Stimulated activated CD4-positive, alpha-beta T cell treated with anti-CD3 and anti-CD28 coated beads, TNF-alpha, amount 100 ng/mL, for 1 hour (primary cell): ENCODE measurements around the gene ITGA7.
A peak's percentile ranks its signal among the peaks of the same experiment; 100 is the strongest.

Experiments
- DNase-seq, 3 donors: peaks; one replicate each; pipeline ENCODE4 v3.0.0-alpha.2; 2020; ENCODE audit warnings: low read depth in 3 of 3, low spot score in 1 of 3

Gene ITGA7

GRCh38 chr12:55720071-55720564 lies 12.4 kb upstream of the ITGA7 start, which contains the start of gene RDH5:
Gene RDH5, plus strand, starts transcription at chr12:55720393. Its CDS starts 792 bp downstream, at chr12:55721185.
- DNase-seq = no peak

- no peak for DNase-seq
Measured at GRCh38 chr12:55719371-55719770, 11.7 kb upstream of the ITGA7 start.

GRCh38 chr12:55718624-55719275 lies 11.0 kb upstream of the ITGA7 start:
- DNase-seq = no peak

DNA sequence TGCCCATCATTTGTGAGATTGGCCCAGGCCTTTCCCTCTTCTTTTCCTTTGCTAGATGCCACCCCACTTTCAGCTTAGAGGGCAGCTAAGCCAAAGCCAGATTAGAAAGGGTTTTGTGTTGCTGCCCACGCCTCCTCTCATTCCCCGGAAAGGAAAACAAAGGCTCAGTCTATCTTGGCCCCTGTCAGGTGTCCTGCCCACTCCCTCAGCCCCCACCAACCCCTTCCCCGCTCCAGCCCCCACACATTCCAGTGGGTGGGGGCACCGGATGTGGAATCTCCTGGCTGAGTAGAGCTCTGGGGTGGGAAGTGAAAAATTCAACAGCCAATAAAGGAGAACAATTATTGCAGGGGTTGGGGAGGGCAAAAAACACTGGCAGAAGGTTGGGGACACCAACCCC lies 10.3 kb upstream of the ITGA7 start:
- DNase-seq = no peak

DNA sequence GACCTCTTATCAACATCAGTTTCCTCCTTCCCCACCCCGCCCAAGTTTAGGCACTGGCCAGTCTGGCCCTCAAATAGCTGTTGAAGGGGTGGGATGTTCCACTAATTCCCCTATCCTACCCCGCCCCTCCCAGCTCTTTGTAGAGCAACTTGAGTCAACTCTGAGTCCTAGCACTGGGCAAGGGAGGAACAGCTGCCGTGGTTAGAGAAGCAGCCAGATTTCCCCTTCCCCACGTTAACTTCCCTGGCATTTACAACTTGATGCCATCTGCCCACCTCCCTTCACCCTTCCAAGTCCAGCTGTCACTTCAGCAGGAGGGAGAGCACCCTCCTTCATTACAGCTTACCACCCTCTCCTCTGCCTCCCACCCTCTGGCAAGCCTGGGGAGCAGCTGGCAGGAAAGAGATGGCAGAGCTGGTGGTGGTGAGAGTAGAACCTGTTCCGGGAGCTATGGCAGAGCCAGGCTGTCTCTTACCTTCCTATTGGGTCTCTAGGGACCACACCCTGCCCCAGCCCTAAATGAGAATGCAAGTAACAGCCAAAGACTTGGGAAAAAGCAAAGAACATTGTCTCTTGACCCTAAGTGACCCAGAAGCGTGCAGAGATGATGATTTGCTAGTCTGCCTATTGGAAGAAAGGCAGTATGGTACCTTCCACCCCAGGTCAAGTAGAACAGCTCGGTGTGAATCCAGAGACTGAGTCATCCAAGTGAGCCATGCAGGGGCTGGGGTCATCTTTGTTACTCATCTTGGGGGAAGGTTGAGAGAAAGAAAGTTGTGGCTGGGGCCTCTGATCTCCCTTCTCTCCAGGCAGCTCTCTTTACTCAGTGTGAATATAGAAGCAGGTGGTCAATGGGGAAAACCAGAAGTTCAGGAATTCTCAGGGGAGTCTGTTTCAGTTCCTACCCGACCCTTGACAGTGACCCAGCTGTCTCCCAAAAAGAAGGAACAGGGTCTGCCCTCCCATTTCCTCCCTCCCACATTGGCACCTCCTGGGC lies 9.6 kb upstream of the ITGA7 start:
- DNase-seq = no peak

DNA sequence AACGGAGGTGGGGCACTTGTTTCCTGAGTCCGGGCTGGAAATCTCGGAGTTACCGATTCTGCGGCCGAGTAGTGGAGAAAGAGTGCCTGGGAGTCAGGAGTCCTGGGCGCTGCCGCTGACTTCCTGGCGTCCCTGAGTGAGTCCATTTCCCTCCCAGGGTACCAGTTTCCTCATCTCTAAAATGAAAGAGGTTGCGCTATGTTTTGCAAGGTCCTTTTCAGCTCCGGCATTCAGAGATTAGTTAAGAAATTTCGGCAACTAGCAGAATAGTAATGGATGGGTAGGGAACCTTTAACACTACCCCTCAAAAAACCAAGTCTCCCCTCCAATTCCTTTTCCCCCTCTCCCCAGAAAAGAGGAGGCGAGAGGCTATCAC lies 8.9 kb upstream of the ITGA7 start:
- DNase-seq = no peak

- DNase-seq = peak; percentile 77 to 92 (median 77)
Measured at GRCh38 chr12:55715833-55716581, 8.3 kb upstream of the ITGA7 start, which contains the start of gene BLOC1S1. Gene BLOC1S1, plus strand, starts transcription at chr12:55716046. Its CDS starts 6 bp downstream, at chr12:55716052.

DNA sequence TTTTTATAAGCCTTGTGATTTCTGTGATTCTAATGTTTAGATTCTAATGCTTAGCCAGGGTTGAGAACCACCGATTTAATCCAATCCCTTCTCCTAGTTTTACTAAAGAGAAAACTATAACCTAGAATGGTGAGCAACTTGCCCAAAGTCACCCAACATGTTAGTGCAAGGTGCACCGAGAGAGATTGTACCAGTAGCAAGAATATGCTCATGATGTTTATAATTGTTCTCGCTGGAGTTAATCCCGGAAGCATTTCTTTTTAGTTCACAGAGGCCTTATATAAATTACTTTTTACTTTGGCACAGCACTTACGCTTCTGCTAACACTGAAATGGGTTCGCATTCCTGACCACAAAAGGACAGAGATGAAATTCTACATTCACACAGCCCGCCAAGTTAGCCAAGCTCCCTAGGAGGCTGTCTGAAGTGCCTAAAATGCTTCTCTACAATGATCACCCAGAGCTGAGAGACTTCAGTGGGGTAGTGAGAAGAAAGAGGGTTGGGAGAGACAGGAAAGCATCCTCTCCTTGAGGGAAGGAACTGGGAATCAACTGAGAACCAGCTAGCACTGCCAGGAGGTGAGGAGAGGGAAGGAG lies 7.6 kb upstream of the ITGA7 start:
- no peak for DNase-seq

GRCh38 chr12:55713721-55714120 lies 6.0 kb upstream of the ITGA7 start:
- DNase-seq = no peak

- no peak for DNase-seq
Measured at GRCh38 chr12:55712700-55713415, 5.2 kb upstream of the ITGA7 start.

DNA sequence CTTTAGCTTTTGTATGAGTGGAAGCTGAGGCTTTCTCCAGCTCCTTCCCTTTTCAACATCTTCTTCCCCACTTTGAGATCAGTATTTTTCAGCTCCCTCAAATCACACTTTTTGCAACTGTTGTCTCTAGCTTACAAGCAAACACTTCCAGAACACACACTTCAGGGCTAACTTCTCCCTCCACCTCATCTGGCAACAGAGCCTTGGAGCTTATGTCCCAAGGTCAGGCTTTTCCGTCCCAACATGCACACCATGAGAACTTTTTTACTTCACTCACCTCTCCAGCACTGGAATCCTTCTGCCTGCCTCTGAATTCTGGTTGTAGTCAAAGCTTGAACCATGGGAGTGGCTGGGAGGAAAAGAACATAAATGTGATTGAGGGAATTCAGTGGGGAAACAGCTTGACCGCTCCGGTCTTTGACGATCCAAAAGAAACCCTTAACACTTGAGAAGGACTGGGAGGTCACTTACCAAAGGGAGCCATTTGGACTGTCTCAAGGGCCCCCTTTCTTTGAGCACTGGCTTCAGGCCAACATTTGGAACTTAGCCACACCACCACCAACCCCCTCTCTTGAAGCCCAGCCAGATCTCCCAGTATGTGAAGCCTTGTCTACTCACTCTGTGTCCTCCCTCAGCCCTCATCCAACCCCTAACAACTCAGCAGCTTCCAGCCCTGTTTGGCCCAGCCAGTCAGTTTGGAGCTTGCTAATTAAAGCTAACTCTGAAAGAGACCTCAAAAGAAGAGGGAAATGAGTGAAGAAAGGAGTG lies 4.3 kb upstream of the ITGA7 start:
- no peak for DNase-seq

- DNase-seq = no peak
Measured at GRCh38 chr12:55708695-55709233, 1.1 kb upstream of the ITGA7 start.

DNA sequence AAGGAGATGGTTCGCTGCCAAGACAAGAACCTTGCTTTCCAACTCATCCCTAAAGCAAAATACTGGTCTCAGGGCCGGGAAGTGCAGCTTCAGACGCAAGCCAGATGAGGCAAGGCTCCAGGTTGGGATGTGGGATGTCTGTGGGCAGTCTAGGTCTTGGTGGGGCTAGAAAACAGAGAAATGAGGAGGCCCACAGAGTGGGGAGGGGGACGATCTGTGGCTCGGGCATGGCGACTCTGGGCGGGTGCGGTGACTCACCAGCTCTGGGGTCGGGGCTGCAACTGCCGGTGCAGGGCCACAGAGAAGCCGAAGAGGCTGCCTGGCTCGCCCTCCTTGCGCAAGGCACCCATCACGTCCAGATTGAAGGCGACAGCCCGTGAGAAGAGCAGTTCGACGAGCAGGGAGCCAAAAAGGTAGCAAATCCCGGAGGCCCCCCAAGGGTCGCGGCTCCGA lies 459 bp downstream of the ITGA7 start:
- DNase-seq = no peak

DNA sequence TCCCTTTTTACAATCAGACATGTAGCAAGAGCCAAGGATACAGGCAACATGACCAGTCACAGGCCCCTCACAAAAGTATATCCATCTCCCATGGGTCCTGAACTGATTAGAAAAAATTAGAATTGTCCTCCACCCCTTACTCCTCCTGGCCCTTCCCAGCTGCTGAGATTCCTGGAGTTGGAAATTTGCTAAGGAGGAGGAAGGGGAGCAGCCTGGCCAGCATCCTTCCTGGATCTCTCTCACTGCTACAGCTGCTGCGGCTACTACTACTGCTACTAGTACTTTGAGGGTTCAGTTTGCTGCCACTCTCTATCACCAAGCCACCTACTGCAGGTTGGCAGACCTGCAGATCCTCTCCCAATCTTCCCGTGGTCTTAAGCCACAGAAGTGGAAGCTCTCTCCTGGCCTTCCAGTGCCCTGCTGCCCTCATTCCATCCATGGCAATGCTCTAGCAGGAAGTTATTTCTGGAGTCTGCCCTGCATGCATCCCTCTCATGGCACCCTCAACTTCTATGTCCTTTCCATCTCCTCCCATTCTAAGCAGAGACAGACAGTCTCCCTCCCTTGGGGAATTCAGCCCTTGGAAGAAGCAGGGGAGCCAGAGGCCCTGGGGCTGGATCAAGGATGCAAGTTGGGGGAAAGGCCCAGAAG lies 1.0 kb downstream of the ITGA7 start:
- DNase-seq = no peak

GRCh38 chr12:55705782-55706402 lies 1.8 kb downstream of the ITGA7 start:
- no peak for DNase-seq

DNA sequence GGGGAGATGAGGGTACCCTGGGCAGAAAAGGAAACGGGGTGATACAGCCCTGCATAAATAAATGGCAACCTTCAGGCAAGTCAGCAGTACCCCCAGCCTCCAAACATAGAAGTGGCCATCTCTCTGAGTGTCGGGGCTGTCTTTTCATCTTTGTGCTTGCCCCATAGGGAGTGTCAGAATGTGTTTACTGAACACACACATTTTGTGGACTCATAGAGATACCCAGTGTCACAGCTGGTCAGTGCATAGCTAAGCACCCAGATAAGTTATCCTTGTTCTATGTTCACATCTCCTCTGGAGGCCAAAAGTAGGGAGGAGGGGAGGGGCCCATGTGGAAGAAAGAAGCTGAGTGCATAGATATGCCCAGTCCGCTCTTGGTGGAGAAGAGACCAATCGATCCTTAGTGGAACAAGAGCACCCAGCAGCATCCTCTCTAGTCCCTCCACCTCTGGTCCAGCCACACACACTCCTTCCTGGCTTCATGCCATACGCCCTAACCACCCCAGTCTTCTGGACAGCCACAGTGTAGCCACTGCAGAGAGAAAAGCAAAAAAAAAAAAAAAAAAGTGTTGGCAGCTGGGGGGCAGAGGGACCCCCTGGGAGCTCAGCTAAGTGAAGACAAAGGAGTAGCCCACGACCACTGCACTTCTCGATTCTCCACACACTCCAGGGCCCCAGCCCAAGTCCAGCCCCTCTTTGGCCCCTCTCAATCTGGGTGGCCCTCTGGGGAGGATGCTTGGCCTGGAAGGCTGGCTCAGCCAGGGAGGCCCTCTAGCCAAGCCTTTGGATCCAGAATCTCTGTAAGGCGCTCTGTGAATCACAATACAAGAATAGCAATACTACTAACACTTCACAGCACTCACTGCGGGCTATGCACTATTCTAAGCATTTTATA lies 2.6 kb downstream of the ITGA7 start:
- DNase-seq = no peak
